GM23338 (cell line): Measurements from ENCODE around the gene DNAJC5G. TPM values are rescaled to one million over a fixed set of nuclear protein-coding genes. Genes with fewer than 3 reads are reported as not detected.

Source experiments
- ATAC-seq: fragments of 200-7000 bp; cut with Tn5 transposase; 3 replicates; pipeline ENCODE4 v1.9.1; 2020
- DNase-seq: peaks from one replicate; pipeline ENCODE4 v3.0.0-alpha.2; 2015; ENCODE audit warnings: low spot score
- H2AFZ ChIP-seq: fragments of 200-600 bp; sonication (generic); 2 replicates; pipeline ENCODE4 v1.8.0; 2016; ENCODE audit warnings: antibody characterized with exemption, mild to moderate bottlenecking, moderate library complexity
- H3F3A ChIP-seq: fragments of 200-600 bp; sonication (generic); replicated peaks from 2 replicates; pipeline ENCODE4 v1.8.0; 2017; ENCODE audit warnings: antibody characterized with exemption, mixed run types, low read depth
- H3K27ac ChIP-seq: fragments of 200-600 bp; sonication (generic); 2 replicates; pipeline ENCODE4 v1.6.1; 2016; ENCODE audit warnings: low read depth
- H3K27me3 ChIP-seq: fragments of 200-600 bp; sonication (generic); 2 replicates; pipeline ENCODE4 v1.8.0; 2016; ENCODE audit warnings: mild to moderate bottlenecking, mixed run types, moderate library complexity; ENCODE audit not compliant: insufficient read depth
- H3K36me3 ChIP-seq: fragments of 200-600 bp; sonication (generic); 2 replicates; pipeline ENCODE4 v1.8.0; 2016; ENCODE audit warnings: mild to moderate bottlenecking; ENCODE audit not compliant: insufficient read depth
- H3K4me1 ChIP-seq: fragments of 200-600 bp; sonication (generic); 2 replicates; pipeline ENCODE4 v1.8.0; 2016; ENCODE audit warnings: mild to moderate bottlenecking, moderate library complexity; ENCODE audit not compliant: insufficient read depth
- H3K4me2 ChIP-seq: fragments of 200-600 bp; sonication (generic); 2 replicates; pipeline ENCODE4 v1.7.1; 2017; ENCODE audit warnings: mixed run types
- H3K4me3 ChIP-seq: fragments of 200-600 bp; sonication (generic); 2 replicates; pipeline ENCODE4 v1.6.1; 2016; ENCODE audit warnings: mixed run types
- H3K79me2 ChIP-seq: fragments of 200-600 bp; sonication (generic); replicated peaks from 2 replicates; pipeline ENCODE4 v1.8.0; 2017; ENCODE audit warnings: mild to moderate bottlenecking; ENCODE audit not compliant: insufficient read depth
- H3K9me2 ChIP-seq: fragments of 200-600 bp; sonication (generic); 2 replicates; pipeline ENCODE4 v1.8.0; 2017; ENCODE audit not compliant: insufficient read depth
- H4K20me1 ChIP-seq: fragments of 200-600 bp; sonication (generic); replicated peaks from 2 replicates; pipeline ENCODE4 v1.8.0; 2017; ENCODE audit warnings: mild to moderate bottlenecking; ENCODE audit not compliant: insufficient read depth
- H3K27ac Mint-ChIP-seq: 2 replicates; pipeline ENCODE4 v1.8.0; 2020; ENCODE audit warnings: inconsistent platforms, mild to moderate bottlenecking, moderate library complexity, mixed read lengths
- H3K27me3 Mint-ChIP-seq: 3 replicates; pipeline ENCODE4 v1.8.0; 2022; ENCODE audit warnings: low read depth, mild to moderate bottlenecking, moderate library complexity, mixed read lengths, inconsistent platforms; ENCODE audit not compliant: insufficient read depth, poor library complexity
- H3K36me3 Mint-ChIP-seq: 3 replicates; pipeline ENCODE4 v1.8.0; 2021; ENCODE audit warnings: low read depth, mild to moderate bottlenecking, inconsistent platforms, moderate library complexity, mixed read lengths
- H3K4me1 Mint-ChIP-seq: 3 replicates; pipeline ENCODE4 v1.8.0; 2020; ENCODE audit warnings: mild to moderate bottlenecking, inconsistent platforms, mixed read lengths
- H3K4me3 Mint-ChIP-seq: 3 replicates; pipeline ENCODE4 v1.8.0; 2021; ENCODE audit warnings: moderate library complexity, mild to moderate bottlenecking, inconsistent platforms, mixed read lengths
- H3K9me3 Mint-ChIP-seq: 3 replicates; pipeline ENCODE4 v1.8.0; 2020; ENCODE audit warnings: moderate library complexity, mild to moderate bottlenecking, inconsistent platforms, mixed read lengths
- CREB1 ChIP-seq: fragments of 250-450 bp; sonication (Bioruptor Pico); IDR thresholded peaks from 2 replicates; pipeline ENCODE4 v1.5.0; 2020; ENCODE audit warnings: low read depth, mild to moderate bottlenecking, moderate library complexity
- CTCF ChIP-seq, 2 experiments: fragments of 200-600 bp in 1 of 2; sonication (generic) in 1 of 2; conservative IDR thresholded peaks; 2 replicates each; pipeline versions ENCODE4 v1.5.1 to v1.6.1; 2016 to 2017; ENCODE audit warnings: antibody characterized with exemption in 2 of 2, low read depth in 2 of 2, mild to moderate bottlenecking in 2 of 2, moderate library complexity in 1 of 2
- ETS1 ChIP-seq: IDR thresholded peaks from 2 replicates; pipeline ENCODE4 v1.6.1; 2016; ENCODE audit warnings: antibody characterized with exemption
- EZH2 ChIP-seq: fragments of 200-600 bp; sonication (generic); IDR thresholded peaks from one replicate; pipeline ENCODE4 v1.8.0; 2017; ENCODE audit warnings: antibody characterized with exemption, mild to moderate bottlenecking, low read depth; ENCODE audit not compliant: unreplicated experiment
- EZH2phosphoT487 ChIP-seq: fragments of 200-600 bp; sonication (generic); IDR thresholded peaks from one replicate; pipeline ENCODE4 v1.8.1; 2018; ENCODE audit warnings: antibody characterized with exemption; ENCODE audit not compliant: unreplicated experiment
- JUNB ChIP-seq: IDR thresholded peaks from one replicate; pipeline ENCODE4 v1.6.1; 2016; ENCODE audit warnings: antibody characterized with exemption; ENCODE audit not compliant: unreplicated experiment
- NANOG ChIP-seq: IDR thresholded peaks from 2 replicates; pipeline ENCODE4 v1.6.1; 2016; ENCODE audit warnings: antibody characterized with exemption, borderline replicate concordance
- POLR2AphosphoS5 ChIP-seq: IDR thresholded peaks from 2 replicates; pipeline ENCODE4 v1.6.1; 2016; ENCODE audit warnings: antibody characterized with exemption, low read depth
- REST ChIP-seq: IDR thresholded peaks from one replicate; pipeline ENCODE4 v1.6.1; 2018; ENCODE audit warnings: antibody characterized with exemption; ENCODE audit not compliant: unreplicated experiment
- STAT1 ChIP-seq: IDR thresholded peaks from one replicate; pipeline ENCODE4 v1.6.1; 2016; ENCODE audit warnings: antibody characterized with exemption; ENCODE audit not compliant: unreplicated experiment
- ZNF114 ChIP-seq: fragments of 250-450 bp; sonication (Bioruptor Pico); IDR thresholded peaks from 2 replicates; pipeline ENCODE4 v1.5.0; 2020; ENCODE audit warnings: mild to moderate bottlenecking, moderate library complexity
- ZNF331 ChIP-seq: fragments of 250-450 bp; sonication (Bioruptor Pico); IDR thresholded peaks from 2 replicates; pipeline ENCODE4 v1.5.0; 2020; ENCODE audit warnings: low read depth, mild to moderate bottlenecking, moderate library complexity
- ZNF462 ChIP-seq: fragments of 250-450 bp; sonication (Bioruptor Pico); IDR thresholded peaks from 2 replicates; pipeline ENCODE4 v1.5.0; 2020; ENCODE audit warnings: mild to moderate bottlenecking, moderate library complexity
- polyA plus RNA-seq: library from polyadenylated mRNA; unstranded; fragments of >200 nt; fragmentation: Nextera tagmentation; extraction: Ambion mirVana; gene quantifications from 2 replicates; pipeline ENCODE4 v1.2.1, GENCODE V29; 2016
- total RNA-seq: library from RNA; depleted of rRNA; stranded (reverse); fragments of >200 nt; shearing (Covaris generic); gene quantifications from 2 replicates; pipeline ENCODE4 v1.2.3, GENCODE V29; 2014

Gene DNAJC5G
- total and polyA plus RNA-seq, 2 experiments from 2014 or later: 0.59 TPM; not detected in 1

DNA sequence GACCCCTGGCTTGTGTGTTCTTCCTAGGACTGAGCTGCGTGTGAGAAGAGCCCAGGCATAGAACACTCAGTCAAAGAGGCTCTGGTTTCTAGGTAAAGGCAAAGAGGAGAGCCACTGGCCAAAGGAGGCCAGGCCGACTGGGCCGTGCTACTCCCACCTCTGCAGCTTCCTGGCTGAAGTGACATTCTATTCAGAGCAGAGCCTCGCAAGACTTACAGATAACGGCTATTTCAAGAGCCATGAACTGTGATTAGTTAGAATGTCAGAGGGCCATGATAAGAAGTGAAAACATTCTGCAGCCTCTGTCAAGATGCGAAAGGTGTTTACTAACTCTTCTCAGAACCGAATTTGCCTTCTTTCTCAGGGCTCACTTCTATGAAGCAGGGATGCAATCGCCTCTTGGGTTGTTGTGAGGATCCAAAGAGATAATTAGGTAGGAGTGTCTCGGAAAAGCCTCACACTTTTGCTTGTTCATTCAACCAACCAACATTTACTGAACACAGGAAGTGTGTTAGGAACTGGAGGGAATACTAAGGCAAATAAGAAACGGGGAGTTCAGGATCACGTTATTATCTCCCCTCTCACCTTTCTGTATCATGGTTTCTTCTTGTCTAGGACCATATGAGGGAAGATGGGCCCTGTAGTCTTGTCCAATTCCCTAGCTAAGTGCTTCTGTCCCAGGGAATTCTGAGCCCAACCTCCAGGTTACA, 3.4 kb upstream of the DNAJC5G start:
- H3K9me2 ChIP-seq: no peaks in the 10 kb centered on the region
- H4K20me1 ChIP-seq: no peaks in the 10 kb centered on the region
- no peak overlapping the region for H3K4me2 ChIP-seq
- TF ChIP-seq ETS1 (no peak), POLR2AphosphoS5 (no peak), REST (no peak), NANOG (no peak), CTCF (conservative IDR thresholded peaks at IDR 0.05; ENCODE audit: low read depth in 2 of 2) (no peak), JUNB (no peak), ZNF114 (CRISPR knock-in tag) (no peak), ZNF462 (CRISPR knock-in tag) (no peak), ZNF331 (CRISPR knock-in tag) (no peak), EZH2 (no peak), STAT1 (no peak), EZH2phosphoT487 (no peak), CREB1 (CRISPR knock-in tag) (no peak)
- ATAC-seq (no peak), DNase-seq (no peak)
- Mint-ChIP-seq H3K27ac (no peak overlapping the region), H3K9me3 (0 out of 3 replicates have a peak, but pooled peaks cover 3% of the 10 kb centered on the region), H3K4me1 (peaks cover 5% of the 10 kb centered on the region), H3K4me3 (no peak overlapping the region), H3K27me3 (no peaks in the 10 kb centered on the region), H3K36me3 (no peaks in the 10 kb centered on the region; the same call in 2 of the 3 replicates)
- H3K27me3 ChIP-seq: peaks cover 11% of the 10 kb centered on the region
- no peak overlapping the region for H3K27ac ChIP-seq
- H3K4me3 ChIP-seq: no peak overlapping the region
- H3K36me3 ChIP-seq: no peaks in the 10 kb centered on the region
- no peaks in the 10 kb centered on the region for H3F3A ChIP-seq
- no peaks in the 10 kb centered on the region for H3K79me2 ChIP-seq
- no peaks in the 10 kb centered on the region for H3K4me1 ChIP-seq
- no peak overlapping the region for H2AFZ ChIP-seq
